Kidney (tissue), 14 donors: ENCODE data around the gene GPC3. TPM values are rescaled to one million over a fixed set of nuclear protein-coding genes. Genes with fewer than 3 reads are reported as not detected.

Experiments
- DNase-seq, 5 donors: peaks; one replicate each; pipeline ENCODE4 v3.0.0-alpha.2; 2013 to 2020
- FAIRE-seq: peaks from 2 replicates; lab custom pipeline; 2012; peaks lifted over from hg19 to GRCh38; lab: Jason Lieb, UNC
- H3K27ac ChIP-seq, 2 donors: one replicate each; pipeline ENCODE4 v1.7.0; 2013; ENCODE audit warnings: low read depth in 2 of 2, low read length in 2 of 2, inconsistent platforms in 1 of 2
- H3K27me3 ChIP-seq: one replicate; pipeline ENCODE4 v1.7.1; 2013; ENCODE audit warnings: low read length, inconsistent platforms; ENCODE audit not compliant: control insufficient read depth, insufficient read depth
- H3K36me3 ChIP-seq, 3 donors: one replicate each; pipeline versions ENCODE4 v1.7.0 to v1.7.1; 2013; ENCODE audit warnings: low read length in 3 of 3, control low read depth in 1 of 3, inconsistent platforms in 1 of 3; ENCODE audit not compliant: insufficient read depth in 3 of 3, control insufficient read depth in 2 of 3
- H3K4me1 ChIP-seq, 3 donors: one replicate each; pipeline versions ENCODE4 v1.7.0 to v1.7.1; 2013; ENCODE audit warnings: low read length in 3 of 3, inconsistent platforms in 1 of 3, low read depth in 1 of 3; ENCODE audit not compliant: control insufficient read depth in 2 of 3, insufficient read depth in 2 of 3
- H3K4me3 ChIP-seq, 3 donors: one replicate each; pipeline versions ENCODE4 v1.7.0 to v1.8.1; 2013; ENCODE audit warnings: low read length in 3 of 3, control low read depth in 1 of 3, inconsistent platforms in 1 of 3
- H3K9ac ChIP-seq, 3 donors: one replicate each; pipeline versions ENCODE4 v1.7.0 to v1.7.1; 2013; ENCODE audit warnings: low read length in 3 of 3, control low read depth in 1 of 3, inconsistent platforms in 1 of 3
- H3K9me3 ChIP-seq, 3 donors: one replicate each; pipeline versions ENCODE4 v1.7.0 to v1.7.1; 2013; ENCODE audit warnings: low read length in 3 of 3, control low read depth in 1 of 3, inconsistent platforms in 1 of 3; ENCODE audit not compliant: control insufficient read depth in 2 of 3, insufficient read depth in 1 of 3
- CTCF ChIP-seq: IDR thresholded peaks from 3 replicates; pipeline ENCODE4 v1.5.1; 2012; ENCODE audit warnings: mild to moderate bottlenecking, moderate library complexity, borderline replicate concordance; ENCODE audit not compliant: insufficient read depth; ENCODE audit errors: extremely low read depth
- intact Hi-C: fragments of 100-400 bp; cut with DNase I; formaldehyde crosslinking; loops from one replicate; pipeline ENCODE4 v1.11.1; 2022
- polyA plus RNA-seq: library from polyadenylated mRNA; stranded (reverse); fragments of 350-450 nt; fragmentation: Illumina TruSeq; extraction: RNeasy Lipid Tissue Mini Kit (QIAGEN cat#74804); gene quantifications from one replicate; pipeline ENCODE4 v1.2.3, GENCODE V29; 2014; ENCODE audit warnings: low read depth, low replicate concordance; ENCODE audit not compliant: insufficient read depth
- total RNA-seq: library from RNA; stranded (reverse); fragmentation: NEBNext Ultra II Directional; extraction: Animal tissue kit (Norgen Biotek cat#: 25700); gene quantifications from one replicate; pipeline ENCODE4 v1.2.1, GENCODE V29; 2021
- donor health status: control.
- donor health status: control.
- donor health status: control.
- donor health status: control.
- donor health status: control.
- donor health status: DM: yes; HTN: yes; CAD: no.
- donor health status: Normal renal cell carcinoma (clear cell type).

Gene GPC3
- total and polyA plus RNA-seq, 2 donors from 2014 or later: 43.0 to 52.5 TPM

- Histone ChIP-seq H3K4me1 (no peaks in the 10 kb centered on the region), H3K9ac (no peak overlapping the region), H3K9me3 (no peaks in the 10 kb centered on the region), H3K4me3 (no peak overlapping the region), H3K27ac (no peak overlapping the region), H3K36me3 (no peaks in the 10 kb centered on the region), H3K27me3 (no peaks in the 10 kb centered on the region)
- TF ChIP-seq CTCF: no peak
- FAIRE-seq: no peak
- no peak for DNase-seq
- intact Hi-C loops: no loop called here
Measured at GRCh38 chrX:133561251-133561650, 424.1 kb downstream of the GPC3 start.

- TF ChIP-seq CTCF: no peak
- H3K4me1 ChIP-seq: no peaks in the 10 kb centered on the region
- no peak overlapping the region for H3K4me3 ChIP-seq
- intact Hi-C loops: no loop called here
- FAIRE-seq (no peak), DNase-seq (no peak)
- no peaks in the 10 kb centered on the region for H3K27me3 ChIP-seq
- no peaks in the 10 kb centered on the region for H3K36me3 ChIP-seq
- no peaks in the 10 kb centered on the region for H3K9me3 ChIP-seq
- no peak overlapping the region for H3K9ac ChIP-seq
- no peak overlapping the region for H3K27ac ChIP-seq
Measured at GRCh38 chrX:133559909-133560308, 425.5 kb downstream of the GPC3 start.

GRCh38 chrX:133555782-133556458 is 429.5 kb downstream of the GPC3 start:
- no peak for FAIRE-seq
- H3K27me3 ChIP-seq: no peaks in the 10 kb centered on the region
- no peak overlapping the region for H3K9ac ChIP-seq
- no peak overlapping the region for H3K27ac ChIP-seq
- no peak for TF ChIP-seq CTCF
- no peak for DNase-seq
- H3K4me3 ChIP-seq: no peak overlapping the region
- H3K4me1 ChIP-seq: no peaks in the 10 kb centered on the region
- intact Hi-C loops: no loop called here
- H3K9me3 ChIP-seq: no peaks in the 10 kb centered on the region
- no peaks in the 10 kb centered on the region for H3K36me3 ChIP-seq
